Pulmonary artery endothelial cell (primary cell): ENCODE data around the gene MYL12B. TPM values are rescaled to one million over a fixed set of nuclear protein-coding genes. Genes with fewer than 3 reads are reported as not detected.
"Not testable (repeated sequence)": the region's sequence is repeated elsewhere in the genome, so short reads cannot be mapped to it uniquely, and the experiment has no call there.

Source experiments
- DNase-seq: peaks from one replicate; pipeline ENCODE4 v3.0.0-alpha.2; 2011; ENCODE audit warnings: low read depth, low spot score
- total RNA-seq: library from RNA; depleted of rRNA; stranded (reverse); fragments of >200 nt; gene quantifications from 2 replicates; pipeline ENCODE4 v1.2.3, GENCODE V29; 2014

MYL12B gene
- total RNA-seq, 1 donor from 2014 or later: 738 TPM

DNA sequence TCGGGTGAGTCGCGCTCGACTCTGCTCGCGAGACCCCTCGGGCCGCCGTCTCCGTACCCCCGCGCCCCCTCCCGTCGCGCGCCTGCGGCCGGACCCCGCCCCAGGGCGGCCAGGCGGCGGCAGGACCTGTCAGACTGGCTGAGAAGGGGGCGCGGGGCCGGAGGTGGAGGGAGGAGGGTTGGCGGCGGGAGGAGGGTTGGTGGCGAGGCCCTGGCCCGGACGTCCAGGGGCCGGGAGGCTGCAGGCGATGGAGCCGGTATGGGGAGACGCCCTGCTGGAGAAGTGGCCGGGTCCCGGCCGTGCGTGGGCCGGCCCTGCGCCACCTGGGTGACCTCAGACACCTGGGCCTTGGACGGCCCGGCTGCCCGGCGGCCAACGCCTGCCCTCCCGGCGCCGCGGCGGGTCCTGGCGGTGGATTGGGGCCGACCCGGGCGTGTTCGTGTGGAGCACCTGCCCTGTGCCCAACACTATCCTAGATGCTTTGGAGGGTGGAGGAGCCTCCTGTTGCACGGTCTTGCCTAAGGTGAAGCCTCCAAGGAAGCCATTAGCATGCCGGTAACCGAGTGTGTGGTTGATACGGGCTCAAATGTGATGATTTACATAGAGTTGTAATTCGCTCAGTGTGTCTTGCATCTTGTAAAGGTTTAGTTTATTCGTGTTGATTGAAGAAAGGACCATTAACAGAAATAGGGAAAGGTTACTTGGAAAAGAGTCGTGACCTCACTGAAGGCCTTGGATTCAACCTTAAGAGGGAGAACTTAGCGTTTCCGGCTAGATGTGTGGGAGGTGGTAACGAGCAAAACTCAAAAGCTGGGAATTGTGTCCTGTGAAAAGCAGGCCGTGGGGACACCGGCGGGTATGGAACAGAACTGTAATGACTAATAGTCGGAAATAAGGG is 550 bp downstream of the MYL12B start:
- no peak for DNase-seq

DNA sequence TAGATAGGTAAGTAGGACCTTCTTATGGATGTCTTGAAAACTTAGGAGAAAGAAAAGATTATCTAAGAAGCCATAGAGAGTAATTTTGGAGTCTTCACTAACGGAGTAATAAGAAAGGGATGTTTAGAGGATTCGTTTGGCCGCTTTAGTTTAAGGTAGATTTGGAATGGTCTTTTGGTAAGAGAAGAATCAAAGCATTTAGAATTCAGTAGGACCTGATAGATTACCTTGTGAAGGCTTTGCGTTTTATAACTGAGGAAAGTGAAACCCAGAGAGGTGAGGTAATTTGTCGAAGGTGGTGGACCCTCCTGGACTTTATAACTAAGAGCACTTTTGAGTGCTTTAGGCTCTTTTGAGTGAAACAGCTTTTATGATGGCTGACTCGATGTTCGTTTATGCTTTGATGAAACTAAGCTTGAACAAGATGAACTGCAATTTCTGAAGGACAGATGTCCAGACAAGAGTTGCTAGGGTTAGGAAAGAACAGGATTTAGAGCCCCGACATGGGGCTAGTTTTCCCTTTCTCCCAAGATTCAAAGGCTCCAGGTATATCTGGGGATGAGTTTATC is 1.3 kb downstream of the MYL12B start:
- DNase-seq: no peak

DNA sequence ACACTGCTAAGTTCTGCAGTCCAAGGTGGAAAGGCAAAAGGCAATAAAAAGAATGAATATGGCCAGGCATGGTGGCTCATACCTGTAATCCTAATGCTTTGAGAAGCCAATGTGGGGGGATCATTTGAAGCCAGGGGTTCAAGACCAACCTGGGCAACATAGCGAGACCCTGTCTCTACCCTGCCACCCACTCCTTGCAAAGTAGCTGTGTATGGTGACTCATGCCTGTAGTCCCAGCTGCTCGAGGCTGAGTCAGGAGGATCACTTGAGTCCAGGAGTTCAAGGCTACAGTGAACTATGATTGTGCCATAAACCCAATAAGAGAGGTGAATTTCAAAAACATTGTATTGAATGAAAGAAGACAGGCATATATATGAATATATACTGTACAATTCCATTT is 2.4 kb downstream of the MYL12B start:
- no peak for DNase-seq

DNA sequence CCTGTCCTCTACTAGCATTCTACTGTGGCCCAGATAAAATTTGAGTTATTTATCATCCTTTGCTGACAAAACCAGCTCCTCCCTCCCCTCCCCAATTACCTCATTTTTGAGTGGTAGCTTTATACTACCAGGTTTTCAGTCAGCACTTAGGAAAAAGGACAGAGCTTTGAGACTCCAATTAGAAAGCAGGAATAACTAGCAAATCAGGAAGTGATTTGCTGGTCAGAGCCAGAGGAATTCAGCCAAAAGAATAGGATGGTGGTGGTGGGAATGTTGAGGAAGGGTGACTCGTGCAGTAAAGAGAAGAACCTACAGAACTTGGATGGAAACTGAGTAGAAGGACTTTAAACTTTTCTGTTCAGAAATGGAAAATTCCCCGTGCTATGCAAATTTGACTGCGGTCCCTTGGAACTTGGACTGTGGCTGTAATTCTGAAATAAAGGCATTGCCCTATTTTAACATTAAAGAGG is 3.7 kb downstream of the MYL12B start:
- DNase-seq: no peak

DNA sequence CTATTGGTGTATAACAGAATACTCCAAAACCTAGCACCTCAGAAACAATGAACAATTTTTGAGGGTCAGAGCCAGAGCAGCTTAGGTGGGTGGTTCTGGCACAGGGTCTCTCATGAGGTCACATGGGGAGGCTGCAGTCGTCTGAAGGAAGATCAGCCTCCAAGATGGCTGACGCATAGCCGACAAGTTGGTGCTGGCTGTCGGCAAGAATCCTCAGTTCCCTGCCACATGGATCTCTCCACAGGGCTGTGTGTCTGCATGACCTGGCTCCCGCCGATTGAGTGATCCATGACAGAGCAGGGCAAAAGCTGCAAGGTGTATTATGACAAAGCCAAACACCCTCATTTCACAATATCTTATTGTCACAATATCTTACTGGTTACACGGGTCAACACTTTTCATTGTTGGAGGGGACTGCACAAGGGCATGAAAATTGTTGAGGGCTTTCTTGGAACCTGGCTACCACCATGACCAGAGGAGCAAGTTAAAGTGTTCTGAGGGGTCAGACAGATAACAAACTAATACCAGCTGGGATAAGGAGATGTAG is 4.2 kb downstream of the MYL12B start:
- DNase-seq: no peak

DNA sequence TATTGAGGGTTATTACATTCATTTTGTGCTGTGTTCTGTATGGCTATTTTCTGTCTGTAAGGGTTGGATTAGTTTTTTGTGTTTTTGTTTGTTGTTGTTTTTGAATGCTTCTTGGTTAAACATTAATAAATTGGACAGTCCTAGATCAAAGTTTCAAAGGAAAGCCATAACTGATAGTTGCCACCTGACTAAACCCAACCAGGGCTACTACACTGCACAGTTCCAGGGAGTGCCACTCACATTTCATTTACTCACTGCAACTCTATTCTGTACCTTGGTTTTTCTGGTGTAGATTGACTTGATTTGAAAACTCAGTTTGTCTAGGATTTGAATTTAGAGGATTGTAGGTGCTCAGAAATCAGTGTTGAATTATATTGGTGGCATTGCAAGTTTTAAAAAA is 6.4 kb downstream of the MYL12B start:
- DNase-seq: no peak

DNA sequence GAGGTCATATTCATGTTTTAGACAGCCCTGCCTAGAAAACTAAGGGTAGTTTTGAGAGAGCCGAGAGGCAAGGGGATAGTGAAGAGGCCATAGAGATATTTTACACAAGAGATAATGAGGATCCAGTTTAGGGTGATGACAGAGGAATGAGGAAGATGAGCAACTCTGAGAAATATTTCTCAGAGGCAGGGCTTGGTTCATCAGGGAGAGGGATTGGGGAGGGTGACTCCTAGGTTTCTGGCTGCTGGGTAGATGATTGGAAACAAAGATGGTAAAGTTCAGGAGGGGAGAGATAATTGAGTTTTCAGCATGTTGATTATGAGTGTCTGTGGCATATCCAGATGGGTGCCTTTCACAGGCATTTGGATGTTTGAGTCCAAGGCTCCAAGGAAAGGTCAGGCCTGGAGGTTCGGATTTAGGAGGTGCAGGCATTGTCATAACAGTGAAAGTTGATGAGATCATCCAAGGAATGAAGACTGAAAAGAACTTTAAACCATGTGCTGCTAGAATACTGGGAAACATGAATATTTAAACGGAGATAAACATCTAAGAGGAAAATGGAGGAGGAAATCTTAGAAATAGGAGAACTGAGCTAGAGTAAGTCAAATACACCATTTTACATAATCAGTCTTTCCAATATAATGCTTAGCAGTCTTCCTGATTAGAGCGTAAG is 7.4 kb downstream of the MYL12B start:
- DNase-seq: no peak

DNA sequence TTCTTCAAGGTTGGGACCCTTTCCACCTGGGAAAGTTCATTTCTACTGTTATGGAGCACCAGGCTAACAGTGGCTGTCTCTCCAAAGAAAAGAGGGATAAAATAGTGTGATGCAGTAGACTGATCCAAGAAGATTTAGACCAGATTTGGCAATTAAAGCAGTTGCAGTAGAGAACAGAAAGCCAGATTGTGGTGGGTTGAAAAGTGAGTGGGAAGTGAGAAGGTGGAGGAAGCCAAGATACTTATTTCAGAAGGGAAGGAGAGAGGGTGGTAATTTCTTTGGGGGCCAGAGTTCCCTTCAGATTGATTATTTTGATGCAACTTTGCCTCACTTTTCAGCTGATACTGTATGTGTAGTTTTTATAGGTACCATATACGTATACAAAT is 8.0 kb downstream of the MYL12B start:
- DNase-seq: no peak

DNA sequence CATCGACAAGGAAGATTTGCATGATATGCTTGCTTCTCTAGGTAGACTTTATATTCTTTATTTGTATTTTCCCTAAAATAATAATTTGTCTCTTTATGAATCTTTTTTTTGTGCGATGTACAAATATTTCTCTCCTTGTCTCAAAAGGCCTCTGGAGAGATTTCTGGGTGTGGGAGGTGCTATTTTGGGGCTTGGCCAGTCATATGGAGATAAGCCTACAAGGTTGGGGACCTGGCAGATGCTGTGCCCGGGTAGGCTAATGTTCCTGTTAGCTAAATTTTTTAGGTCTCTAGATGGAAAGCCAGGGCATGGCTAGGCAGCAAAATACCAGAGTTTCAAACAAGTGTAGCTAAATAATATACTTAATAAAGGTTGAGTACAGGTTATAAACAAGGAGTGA is 11.1 kb downstream of the MYL12B start:
- no peak for DNase-seq

DNA sequence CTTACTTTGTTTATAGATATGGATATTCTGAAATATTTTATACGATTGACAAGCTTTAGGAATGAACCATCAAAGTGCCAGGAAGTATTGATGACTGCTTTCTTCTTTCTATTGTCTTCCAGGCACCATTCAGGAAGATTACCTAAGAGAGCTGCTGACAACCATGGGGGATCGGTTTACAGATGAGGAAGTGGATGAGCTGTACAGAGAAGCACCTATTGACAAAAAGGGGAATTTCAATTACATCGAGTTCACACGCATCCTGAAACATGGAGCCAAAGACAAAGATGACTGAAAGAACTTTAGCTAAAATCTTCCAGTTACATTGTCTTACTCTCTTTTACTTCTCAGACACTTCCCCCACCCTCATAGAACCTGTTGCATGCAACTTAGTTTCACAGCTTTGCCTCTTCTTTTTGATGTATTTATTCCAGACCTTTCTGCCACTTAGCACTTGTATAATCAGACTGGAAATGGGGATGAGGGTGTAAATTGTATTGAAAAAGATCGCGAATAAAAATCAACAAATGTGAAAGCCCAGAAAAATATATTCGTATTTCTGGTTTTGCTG is 15.8 kb downstream of the MYL12B start:
- not testable (repeated sequence) for DNase-seq

DNA sequence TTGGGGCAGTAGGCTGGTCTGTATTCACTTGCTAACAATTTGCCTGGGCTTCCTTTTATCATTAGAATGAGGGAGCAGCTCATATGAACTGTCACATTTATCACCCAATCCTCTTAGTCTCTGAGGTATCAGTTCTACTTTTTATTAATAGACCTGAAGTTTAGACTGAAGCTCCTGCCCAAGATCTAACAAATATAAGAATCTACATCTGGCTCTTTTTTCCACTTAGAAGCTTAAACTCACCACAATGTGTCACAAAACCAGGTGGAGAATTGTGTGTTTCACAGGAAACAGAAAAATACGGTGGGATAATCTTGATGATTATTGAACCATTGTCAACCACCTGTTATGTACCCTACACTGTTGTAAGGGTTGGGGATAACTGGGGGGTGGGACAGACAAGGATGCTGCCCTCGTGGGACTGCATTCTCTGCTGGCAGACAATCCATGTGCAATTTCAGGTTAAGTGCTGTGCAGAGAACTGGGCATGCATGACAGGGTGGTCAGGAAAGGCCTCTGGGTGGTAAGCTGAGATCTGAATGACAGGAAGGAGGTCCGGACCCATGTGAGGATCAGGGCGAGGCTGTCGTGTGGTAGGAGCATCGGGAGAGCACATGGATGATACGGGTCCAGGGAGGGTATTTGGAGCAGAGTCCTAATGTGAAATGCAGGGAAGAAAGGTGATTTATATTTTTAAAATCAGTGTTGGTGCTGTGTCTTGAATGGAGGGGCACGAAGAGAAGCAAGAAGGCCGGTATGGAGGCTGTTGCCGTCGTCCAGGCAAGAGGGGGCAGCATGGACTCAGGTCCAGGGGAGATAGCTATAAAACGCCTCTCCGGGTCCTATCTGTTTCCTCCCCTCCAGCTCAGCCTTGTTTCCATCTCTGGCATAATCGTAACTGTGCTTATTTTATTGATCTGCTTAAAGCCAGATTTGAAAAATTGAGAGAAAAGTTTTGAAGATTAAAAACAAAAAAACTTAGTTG is 17.6 kb downstream of the MYL12B start:
- DNase-seq: no peak

DNA sequence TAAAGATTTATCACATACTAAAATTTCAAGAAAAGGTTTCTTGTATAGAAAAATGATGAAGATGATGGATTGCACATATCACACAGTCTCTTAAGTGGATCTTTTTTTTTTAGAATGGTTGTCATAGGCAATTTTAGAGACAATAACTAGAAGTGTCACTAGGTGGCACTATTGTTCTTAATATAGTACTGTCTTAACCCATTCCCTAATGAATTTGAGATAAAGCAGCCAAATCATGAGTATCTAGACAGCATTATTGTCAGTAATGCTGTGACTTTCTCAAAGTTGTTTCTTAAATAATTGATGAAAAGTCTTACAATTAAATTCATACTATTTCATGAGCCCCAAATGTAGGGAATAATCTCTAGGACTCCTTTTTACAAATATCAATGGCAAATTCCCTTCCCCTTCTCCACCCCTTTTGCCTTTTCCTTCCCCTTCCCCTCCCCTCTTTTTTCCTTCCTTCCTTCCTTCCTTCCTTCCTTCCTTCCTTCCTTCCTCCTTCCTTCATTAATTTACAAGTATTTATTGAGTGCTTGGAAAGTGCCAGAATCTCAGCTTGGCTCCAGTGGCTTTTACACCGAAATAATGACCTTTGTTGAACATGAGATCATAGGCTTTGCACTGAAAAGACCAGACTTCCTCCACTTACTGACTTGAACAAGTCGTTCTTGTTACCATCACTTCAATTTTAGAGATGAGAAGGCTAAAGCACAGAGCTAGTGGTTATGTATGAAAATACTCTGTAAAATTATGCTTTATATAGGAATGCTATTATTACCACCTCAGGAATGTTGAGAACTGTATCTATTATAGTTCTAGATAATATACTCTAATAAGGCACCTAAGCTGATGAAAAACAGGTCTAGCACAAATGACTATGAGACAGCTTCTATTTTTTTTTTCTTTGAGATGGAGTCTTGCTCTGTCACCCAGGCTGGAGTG is 19.8 kb downstream of the MYL12B start:
- DNase-seq: no peak

DNA sequence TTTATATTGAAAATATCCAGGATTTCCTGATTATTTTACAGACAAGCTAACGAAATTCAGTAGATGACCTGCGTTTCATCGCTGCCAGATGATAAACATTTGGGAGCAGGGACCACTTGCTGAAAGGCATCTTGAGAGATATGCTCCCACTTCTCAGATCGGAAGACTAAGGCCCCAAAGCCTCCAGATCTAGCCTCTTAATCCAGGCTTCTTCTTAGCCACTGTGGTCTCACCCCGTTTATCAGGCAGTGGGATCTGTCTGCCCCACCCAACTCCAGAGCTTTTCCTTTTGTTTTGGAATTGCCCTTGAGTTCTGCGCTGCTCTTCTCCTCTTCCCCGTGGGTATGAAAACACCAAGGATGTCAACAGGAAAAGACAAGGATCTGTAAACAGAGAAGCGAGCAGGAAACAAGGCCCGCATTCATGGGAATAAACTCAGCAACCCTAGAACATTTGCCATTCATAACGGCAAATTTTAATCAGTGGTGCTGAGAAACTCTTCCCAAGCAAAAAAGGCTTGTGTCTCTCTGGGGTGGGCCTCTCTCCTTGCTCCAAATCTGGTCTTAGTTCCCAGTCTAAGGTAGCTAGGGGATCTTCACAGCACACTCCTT is 21.4 kb downstream of the MYL12B start:
- no peak for DNase-seq

DNA sequence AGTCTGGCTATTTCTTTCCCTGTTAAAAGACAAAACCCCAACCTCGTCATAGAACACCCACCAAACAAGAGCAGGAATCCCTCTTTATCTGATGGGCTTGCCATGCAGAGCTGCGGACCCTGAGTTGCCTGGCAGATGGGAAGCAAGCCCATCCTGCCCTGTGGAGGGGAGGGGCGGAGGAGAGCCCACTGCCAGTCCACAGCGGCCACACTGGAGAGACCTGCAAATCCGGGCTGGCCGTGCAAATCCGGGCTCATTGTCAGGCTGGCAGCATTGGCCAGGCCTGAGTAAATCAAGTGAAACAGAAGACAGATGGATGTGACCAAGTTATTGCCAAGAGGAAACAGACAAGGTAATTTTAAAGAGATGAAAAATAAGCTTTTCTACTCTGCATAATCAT is 22.0 kb downstream of the MYL12B start:
- no peak for DNase-seq

DNA sequence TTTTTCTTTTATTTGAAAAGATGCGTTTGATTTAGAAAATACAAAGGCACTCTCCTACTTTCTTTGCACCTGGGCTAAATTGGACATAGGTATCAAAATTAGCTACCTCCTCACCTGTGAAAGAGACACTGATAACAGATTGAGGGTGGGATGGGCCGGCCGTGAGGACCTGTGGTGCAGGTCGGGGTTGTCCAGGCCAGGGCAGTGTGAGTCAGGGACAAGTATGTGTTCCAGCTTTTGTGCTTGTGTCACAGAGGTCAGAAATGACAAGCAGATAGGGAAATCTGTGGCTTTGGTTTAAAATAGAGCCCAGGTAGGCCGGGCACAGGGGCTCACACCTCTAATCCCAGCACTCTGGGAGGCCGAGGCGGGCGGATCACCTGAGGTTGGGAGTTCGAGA is 22.6 kb downstream of the MYL12B start:
- no peak for DNase-seq

DNA sequence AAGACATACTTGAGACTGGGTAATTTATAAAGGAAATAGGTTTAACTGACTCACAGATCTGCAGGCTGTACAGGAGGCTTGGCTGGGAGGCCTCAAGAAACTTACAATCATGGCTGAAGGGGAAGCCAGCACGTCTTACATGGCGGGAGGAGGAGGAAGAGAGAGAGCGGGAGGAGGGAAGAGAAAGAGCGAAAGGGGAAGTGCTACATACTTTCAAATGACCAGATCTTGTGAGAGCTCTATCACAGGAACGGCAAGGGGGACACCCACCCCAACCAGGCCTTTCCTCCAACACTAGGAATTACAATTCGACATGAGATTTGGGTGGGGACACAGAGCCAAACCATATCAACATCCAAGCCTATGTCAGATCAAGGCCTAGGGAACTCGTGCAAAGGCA is 24.2 kb downstream of the MYL12B start:
- no peak for DNase-seq

DNA sequence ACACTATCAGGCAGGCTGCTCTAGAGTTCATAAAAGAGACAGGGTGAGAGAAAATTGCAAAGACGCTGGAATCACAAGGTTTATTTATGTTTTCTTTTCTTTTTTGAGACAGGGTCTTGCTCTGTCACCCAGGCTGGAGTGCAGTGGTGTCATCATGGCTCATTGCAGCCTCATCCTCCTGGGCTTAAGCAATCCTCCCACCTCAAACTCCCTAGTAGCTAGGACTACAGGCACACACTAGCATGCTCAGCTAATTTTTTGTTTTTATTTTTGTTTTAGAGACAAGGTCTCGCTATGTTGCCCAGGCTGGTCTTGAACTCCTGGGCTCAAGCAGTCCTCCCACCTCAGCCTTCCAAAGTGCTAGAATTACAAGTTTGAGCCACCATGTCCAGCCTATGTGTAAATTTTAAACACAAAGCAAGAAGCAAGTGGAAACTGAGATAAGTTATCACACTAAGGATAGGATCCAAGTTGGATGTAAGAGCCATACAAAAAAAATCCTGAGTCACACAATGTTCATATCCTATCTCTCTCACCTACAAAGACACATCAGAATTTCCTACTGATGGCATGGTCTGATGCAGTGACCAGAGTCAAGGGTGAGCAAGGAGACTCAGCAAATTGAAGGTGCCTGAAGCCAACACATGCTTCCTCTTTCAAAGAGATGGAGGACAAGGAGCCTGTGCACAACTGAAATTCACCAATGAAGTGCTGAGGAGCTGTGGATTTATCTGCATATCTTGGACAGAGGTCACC is 31.4 kb downstream of the MYL12B start:
- DNase-seq: no peak

DNA sequence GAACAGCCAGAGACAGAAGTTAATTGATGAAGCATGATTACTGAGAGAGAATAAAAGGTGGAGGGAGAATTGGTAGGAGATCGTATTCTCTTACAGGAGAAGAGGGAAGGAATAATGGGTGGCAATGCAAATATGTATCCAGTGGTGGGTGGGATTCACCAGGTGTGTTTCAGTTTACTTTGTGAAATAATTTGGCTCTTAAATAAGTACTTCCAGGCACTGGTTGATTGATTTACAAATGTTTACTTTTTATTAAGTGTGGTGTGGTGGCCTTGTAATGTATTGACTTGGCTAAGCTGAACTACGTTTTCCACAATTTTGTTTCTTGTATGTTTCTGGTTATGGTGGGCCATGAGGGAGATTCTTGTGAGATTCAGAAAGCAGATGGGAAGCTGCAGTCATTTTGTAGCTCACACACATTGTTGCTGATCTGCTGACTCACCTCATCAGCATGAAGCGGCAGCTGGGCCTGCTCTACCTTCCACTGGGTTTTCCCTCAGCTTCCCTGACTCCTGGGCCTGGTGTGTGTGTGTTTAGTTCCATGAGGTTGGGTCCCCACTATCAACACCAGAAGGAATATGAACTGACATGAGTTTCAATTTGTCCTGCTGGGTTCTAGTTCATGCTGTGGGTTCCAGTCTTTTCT is 32.6 kb downstream of the MYL12B start:
- DNase-seq: no peak
